GM12878 (cell line): ENCODE results near the gene ADRB1. TPM values are rescaled to one million over a fixed set of nuclear protein-coding genes. Genes with fewer than 3 reads are reported as not detected.

Source experiments
- ATAC-seq: fragments of 200-7000 bp; cut with Tn5 transposase; 3 replicates; pipeline ENCODE4 v1.9.1; 2020; ENCODE audit warnings: mild to moderate bottlenecking, moderate library complexity
- BruUV-seq: library from RNA; stranded (reverse); fragments of 400-500 nt; replicated peaks from 2 replicates; lab custom pipeline; 2021; lab: Mats Ljungman, UMichigan
- CTCF ChIA-PET: fragments of 300-600 bp; sonication (Branson Sonifier 250); formaldehyde crosslinking; extraction: SDS; loops from one replicate; lab custom pipeline; 2021; ENCODE audit warnings: inconsistent platforms; lab: Yijun Ruan, JAX
- POLR2A ChIA-PET: fragments of 350-600 bp; formaldehyde crosslinking; extraction: SDS; loops from one replicate; lab custom pipeline; 2021; ENCODE audit warnings: inconsistent platforms; lab: Charles Lee
- RAD21 ChIA-PET: fragments of 300-600 bp; sonication (Branson Sonifier 250); formaldehyde crosslinking; loops from one replicate; lab custom pipeline; 2023; ENCODE audit warnings: antibody characterized with exemption; ENCODE audit not compliant: unreplicated experiment; lab: Charles Lee
- SMC1A ChIA-PET: fragments of 300-600 bp; sonication (Branson Sonifier 250); formaldehyde crosslinking; loops from one replicate; lab custom pipeline; 2023; ENCODE audit not compliant: unreplicated experiment, uncharacterized antibody; lab: Charles Lee
- DNase-seq: peaks from one replicate; pipeline ENCODE4 v3.0.0-alpha.2; 2011; ENCODE audit warnings: low read depth, low spot score
- FAIRE-seq: peaks from 3 replicates; lab custom pipeline; 2011; peaks lifted over from hg19 to GRCh38; lab: Jason Lieb, UNC
- H2AFZ ChIP-seq: 2 replicates; pipeline ENCODE4 v1.6.0; 2011; ENCODE audit warnings: low read depth, low read length, control low read depth; ENCODE audit not compliant: control insufficient read depth
- H3K27ac ChIP-seq: 2 replicates; pipeline ENCODE4 v1.5.1; 2011; ENCODE audit warnings: control low read depth; ENCODE audit not compliant: control insufficient read depth, insufficient read depth
- H3K27me3 ChIP-seq, 2 experiments: replicated peaks in 1 of 2; 2 replicates each; pipeline versions ENCODE4 v1.6.0 to v1.6.1; 2011; ENCODE audit warnings: low read length in 1 of 2; ENCODE audit not compliant: control insufficient read depth in 2 of 2, insufficient read depth in 2 of 2
- H3K36me3 ChIP-seq, 2 experiments: 2 replicates each; pipeline ENCODE4 v1.5.1; 2011; ENCODE audit warnings: low read length in 1 of 2; ENCODE audit not compliant: control insufficient read depth in 2 of 2, insufficient read depth in 2 of 2
- H3K4me1 ChIP-seq: 2 replicates; pipeline ENCODE4 v1.6.1; 2011; ENCODE audit warnings: mild to moderate bottlenecking, low read length, moderate library complexity, mixed read lengths; ENCODE audit not compliant: control insufficient read depth, insufficient read depth
- H3K4me2 ChIP-seq: 2 replicates; pipeline ENCODE4 v1.6.0; 2011; ENCODE audit warnings: control low read depth; ENCODE audit not compliant: control insufficient read depth, insufficient read depth
- H3K4me3 ChIP-seq: fragments of 200-600 bp; sonication (generic); 2 replicates; pipeline ENCODE4 v1.5.1; 2016
- H3K79me2 ChIP-seq: 2 replicates; pipeline ENCODE4 v1.6.0; 2011; ENCODE audit warnings: low read length; ENCODE audit not compliant: control insufficient read depth, insufficient read depth
- H3K9ac ChIP-seq: 2 replicates; pipeline ENCODE4 v1.8.0; 2011; ENCODE audit warnings: low read length, control low read depth, mixed read lengths; ENCODE audit not compliant: control insufficient read depth, insufficient read depth
- H3K9me3 ChIP-seq: replicated peaks from 3 replicates; pipeline ENCODE4 v1.5.1; 2011; ENCODE audit warnings: mild to moderate bottlenecking, low read length; ENCODE audit not compliant: control insufficient read depth, insufficient read depth
- H4K20me1 ChIP-seq: 2 replicates; pipeline ENCODE4 v1.6.0; 2011; ENCODE audit not compliant: control insufficient read depth, insufficient read depth
- ATF2 ChIP-seq: IDR thresholded peaks from 2 replicates; pipeline ENCODE4 v1.6.1; 2012; ENCODE audit warnings: low read length, inconsistent platforms
- BCL3 ChIP-seq: IDR thresholded peaks from 2 replicates; pipeline ENCODE4 v1.6.1; 2011; ENCODE audit warnings: borderline replicate concordance, low read depth, mild to moderate bottlenecking, moderate library complexity, low read length; ENCODE audit not compliant: insufficient read depth, poor library complexity, severe bottlenecking
- CBX3 ChIP-seq: fragments of 200-600 bp; sonication (generic); IDR thresholded peaks from 2 replicates; pipeline ENCODE4 v1.6.1; 2016; ENCODE audit warnings: low read depth, borderline replicate concordance
- E4F1 ChIP-seq: fragments of 450-650 bp; IDR thresholded peaks from 2 replicates; pipeline ENCODE4 v1.6.1; 2018; ENCODE audit warnings: borderline replicate concordance, mild to moderate bottlenecking; ENCODE audit not compliant: partially characterized antibody
- EGR1 ChIP-seq, 2 experiments: IDR thresholded peaks; 1 replicate in 1 of 2; 2 replicates in 1 of 2; pipeline ENCODE4 v1.6.1; 2011 to 2012; ENCODE audit warnings: low read depth in 2 of 2, low read length in 2 of 2, borderline replicate concordance in 1 of 2, mild to moderate bottlenecking in 1 of 2, moderate library complexity in 1 of 2
- FOXK2 ChIP-seq: fragments of 450-650 bp; IDR thresholded peaks from 2 replicates; pipeline ENCODE4 v1.6.1; 2017; ENCODE audit warnings: mild to moderate bottlenecking, moderate library complexity
- MEF2A ChIP-seq: IDR thresholded peaks from 2 replicates; pipeline ENCODE4 v1.6.1; 2011; ENCODE audit warnings: low read depth, mild to moderate bottlenecking, low read length, moderate library complexity; ENCODE audit not compliant: insufficient read depth
- REST ChIP-seq: IDR thresholded peaks from 2 replicates; pipeline ENCODE4 v1.6.1; 2012; ENCODE audit warnings: mild to moderate bottlenecking, low read depth, low read length
- SIX5 ChIP-seq: IDR thresholded peaks from 2 replicates; pipeline ENCODE4 v1.6.1; 2011; ENCODE audit warnings: mild to moderate bottlenecking, low read depth, low read length, moderate library complexity; ENCODE audit not compliant: severe bottlenecking
- SPI1 ChIP-seq: IDR thresholded peaks from 2 replicates; pipeline ENCODE4 v1.6.1; 2011; ENCODE audit warnings: low read depth, mild to moderate bottlenecking, low read length, moderate library complexity, borderline replicate concordance; ENCODE audit not compliant: insufficient read depth
- WRNIP1 ChIP-seq: IDR thresholded peaks from 2 replicates; pipeline ENCODE4 v1.6.1; 2011; ENCODE audit warnings: low read depth, low read length, improper control_type of control experiment, borderline replicate concordance
- YBX1 ChIP-seq: fragments of 450-650 bp; IDR thresholded peaks from 2 replicates; pipeline ENCODE4 v1.6.1; 2016; ENCODE audit warnings: antibody characterized with exemption
- WGBS: methylation state at CpG from one replicate; pipeline ENCODE4 v1.1.6; 2016; ENCODE audit warnings: low lambda C conversion rate; ENCODE audit not compliant: insufficient replicate concordance, insufficient coverage; ENCODE audit errors: missing lambda C conversion rate; 5-methylcytosine and 5-hydroxymethylcytosine counted together
- in situ Hi-C: fragments of 300-500 bp; cut with MboI; formaldehyde crosslinking; loops from 9 replicates; pipeline ENCODE4 v1.14.3; 2018; ENCODE audit warnings: mixed read lengths
- intact Hi-C: fragments of 100-400 bp; cut with micrococcal nuclease; formaldehyde crosslinking; loops from one replicate; pipeline ENCODE4 v1.14.2; 2022; ENCODE audit not compliant: unreplicated experiment
- polyA plus RNA-seq, 11 experiments: library from polyadenylated mRNA; depleted of rRNA in 4 of 11; unstranded in 6 of 11; stranded (reverse) in 5 of 11; fragments of >200 nt; fragmentation: Nextera tagmentation in 4 of 11; fragmentation: Illumina TruSeq in 1 of 11; extraction: Ambion mirVana in 4 of 11; extraction: Trizol in 1 of 11; gene quantifications; 1 replicate in 1 of 11; 2 replicates in 10 of 11; pipeline versions ENCODE4 v1.2.1 to v1.2.3, GENCODE V29; 2011 to 2016; ENCODE audit warnings: inconsistent platforms in 2 of 11, missing spikeins in 2 of 11, low read depth in 1 of 11
- total RNA-seq, 4 experiments: library from RNA; depleted of rRNA in 3 of 4; stranded (reverse); fragments of >200 nt in 3 of 4; fragmentation: Illumina TruSeq in 1 of 4; extraction: Trizol in 1 of 4; gene quantifications; 2 replicates each; pipeline versions ENCODE4 v1.2.1 to v1.2.3, GENCODE V29; 2013 to 2021

The ADRB1 gene
- total and polyA plus RNA-seq, 10 of the 15 experiments (the other 5 are each of a cell fraction or from before 2014, with no cell fraction given), result 0.26 to 4.5 (median 1.1) TPM

- RAD21 ChIA-PET, result no interaction called here
Measured at GRCh38 chr10:114061148-114061547, 17.5 kb downstream of the ADRB1 start.

More at GRCh38 chr10:114061148-114061547, 17.5 kb downstream of the ADRB1 start:
- no peak for DNase-seq
- Histone ChIP-seq H3K79me2 (no peaks in the 10 kb centered on the region), H2AFZ (no peak overlapping the region), H3K9ac (no peak overlapping the region), H3K4me1 (no peaks in the 10 kb centered on the region), H3K4me2 (no peak overlapping the region), H4K20me1 (no peaks in the 10 kb centered on the region), H3K9me3 (no peaks in the 10 kb centered on the region; the same call in 2 of the 3 replicates), H3K27ac (no peak overlapping the region), H3K36me3 (no peaks in the 10 kb centered on the region), H3K4me3 (no peak overlapping the region), H3K27me3 (no peaks in the 10 kb centered on the region; a peak in 2 of 4 replicates)
- WGBS, result 65% methylated on average over 6 of the region's 6 CpGs
- TF ChIP-seq SPI1 (no peak), REST (no peak), E4F1 (no peak), SIX5 (no peak), ATF2 (no peak), MEF2A (no peak), EGR1 (IDR thresholded peaks at IDR 0.05; ENCODE audit: borderline replicate concordance in 1 of 2, low read depth in 2 of 2, low read length in 2 of 2) (no peak), YBX1 (no peak), BCL3 (no peak), FOXK2 (no peak), WRNIP1 (no peak), CBX3 (no peak)
- ChIA-PET POLR2A (no interaction called here), SMC1A (interaction anchor here (0.9 to 2.4 kb wide), 7 partner anchors 8 to 80 kb away, joined by 3 to 13 read pairs (median 5); no protein-coding TSS in a partner anchor), CTCF (interaction anchor here (0.5 to 2.4 kb wide), 2 partner anchors 40 to 972 kb away, joined by 3 to 6 read pairs; no protein-coding TSS in a partner anchor)
- intact Hi-C loops (no loop called here), in situ Hi-C loops (no loop called here)
- ATAC-seq, result no peak
- no peak for FAIRE-seq
- BruUV-seq, result no TSS peak
